ENCODE data around the gene ARHGAP6.
A peak's percentile ranks its signal among the peaks of the same experiment; 100 is the strongest.

Gene ARHGAP6

GRCh38 chrX:11261260-11261659, 404.5 kb downstream of the ARHGAP6 start:
- no peak for TF ChIP-seq CTCF (conservative IDR thresholded peaks at IDR 0.05)
- peak overlapping the region; percentile 93; the same call in 1 of the 2 replicates for H3K27ac ChIP-seq

GRCh38 chrX:11259437-11259836, 406.3 kb downstream of the ARHGAP6 start:
- H3K27ac ChIP-seq = peak overlapping the region; percentile 93
- no peak for TF ChIP-seq CTCF (conservative IDR thresholded peaks at IDR 0.05)

- no peak for TF ChIP-seq CTCF (conservative IDR thresholded peaks at IDR 0.05)
- peak overlapping the region; percentile 93 for H3K27ac ChIP-seq
Measured at GRCh38 chrX:11257711-11258110, 408.0 kb downstream of the ARHGAP6 start.

DNA sequence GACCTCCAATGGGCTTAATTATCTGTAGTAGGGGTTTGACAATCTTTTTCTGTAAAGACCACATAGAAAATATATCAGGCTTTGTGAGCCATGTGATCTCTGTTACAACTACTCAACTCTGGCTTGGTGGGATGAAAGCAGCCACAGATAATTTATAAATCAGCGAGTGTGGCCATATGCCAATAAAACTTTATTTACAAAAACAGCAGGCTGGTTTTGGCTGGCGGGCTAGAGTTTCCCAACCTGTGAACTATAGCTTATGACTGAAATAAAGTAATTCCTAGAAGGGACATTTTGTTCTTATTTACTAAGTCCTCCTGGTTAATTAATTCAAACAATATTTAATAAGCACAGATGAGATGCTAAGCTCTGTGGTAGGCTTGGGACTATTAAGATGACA, 408.4 kb downstream of the ARHGAP6 start:
- TF ChIP-seq CTCF (conservative IDR thresholded peaks at IDR 0.05) = no peak
- H3K27ac ChIP-seq = peak overlapping the region; percentile 93

DNA sequence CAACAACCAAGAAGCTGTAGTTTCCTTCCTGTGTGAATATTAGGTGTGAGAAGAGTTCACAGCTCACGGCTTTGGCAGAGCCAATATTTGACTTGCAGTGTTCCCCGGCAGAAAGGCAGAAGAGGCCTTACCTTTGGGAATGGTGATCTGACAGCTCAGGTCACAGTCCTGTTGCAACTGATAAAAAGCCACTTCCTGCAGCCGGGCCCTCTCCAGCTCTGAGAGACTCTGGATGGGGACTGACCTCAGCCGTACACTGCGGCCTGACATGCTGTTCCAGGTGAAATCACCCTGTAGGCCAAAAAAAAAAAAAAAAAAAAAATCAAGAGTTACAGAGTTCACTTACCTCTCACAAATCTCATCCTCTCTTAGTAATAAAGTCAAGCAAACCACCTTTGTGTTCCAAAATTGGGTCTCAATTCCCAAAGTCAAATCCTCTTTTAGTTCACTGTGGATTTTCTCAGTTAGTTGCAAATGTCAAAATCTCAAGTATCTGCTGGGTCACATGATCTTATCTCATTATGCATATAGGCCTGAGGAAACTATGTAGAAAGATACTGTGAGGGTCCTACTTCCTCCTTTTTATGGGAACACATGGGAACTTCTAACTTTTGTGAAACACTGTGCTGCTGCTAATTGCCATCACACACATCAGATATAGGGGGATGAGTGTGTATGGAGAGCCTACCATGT, 411.2 kb downstream of the ARHGAP6 start:
- TF ChIP-seq CTCF (conservative IDR thresholded peaks at IDR 0.05) = no peak
- peak overlapping the region; percentile 93 for H3K27ac ChIP-seq

GRCh38 chrX:11244636-11245035, 421.1 kb downstream of the ARHGAP6 start:
- peak overlapping the region; percentile 93 for H3K27ac ChIP-seq
- TF ChIP-seq CTCF (conservative IDR thresholded peaks at IDR 0.05) = no peak

- TF ChIP-seq CTCF (conservative IDR thresholded peaks at IDR 0.05) = no peak
- peak overlapping the region; percentile 93 for H3K27ac ChIP-seq
Measured at GRCh38 chrX:11242704-11243103, 423.0 kb downstream of the ARHGAP6 start.

All from VCaP (cell line).